Stomach (tissue), 9 donors: Measurements from ENCODE around the gene PIGBOS1. TPM values are rescaled to one million over a fixed set of nuclear protein-coding genes. Genes with fewer than 3 reads are reported as not detected.
"Not testable (repeated sequence)": the region's sequence is repeated elsewhere in the genome, so short reads cannot be mapped to it uniquely, and the experiment has no call there.

Experiments
- DNase-seq, 2 donors: peaks; one replicate each; pipeline versions ENCODE4 v3.0.0 to v3.0.0-alpha.2; 2013 to 2019
- H3K27ac ChIP-seq, 5 donors: fragments of 200-600 bp in 4 of 5; sonication (generic) in 4 of 5; one replicate each; pipeline ENCODE4 v1.5.1; 2013 to 2019; ENCODE audit warnings: mild to moderate bottlenecking in 1 of 5, moderate library complexity in 1 of 5
- H3K27me3 ChIP-seq, 3 donors: fragments of 200-600 bp; sonication (generic); one replicate each; pipeline ENCODE4 v1.5.1; 2017 to 2019; ENCODE audit warnings: mixed run types in 1 of 3
- H3K36me3 ChIP-seq, 4 donors: fragments of 200-600 bp; sonication (generic); 1 replicate in 3 of 4; 2 replicates in 1 of 4; pipeline ENCODE4 v1.5.1; 2016 to 2019
- H3K4me1 ChIP-seq, 4 donors: fragments of 200-600 bp; sonication (generic); one replicate each; pipeline ENCODE4 v1.5.1; 2016 to 2019
- H3K4me3 ChIP-seq, 4 donors: fragments of 200-600 bp; sonication (generic) in 3 of 4; one replicate each; pipeline ENCODE4 v1.5.1; 2016 to 2019; ENCODE audit warnings: mild to moderate bottlenecking in 1 of 4
- H3K9me3 ChIP-seq, 4 donors: fragments of 200-600 bp; sonication (generic); one replicate each; pipeline ENCODE4 v1.5.1; 2016 to 2019
- EP300 ChIP-seq: sonication (generic); formaldehyde crosslinking; IDR thresholded peaks from one replicate; pipeline ENCODE4 v1.6.1; 2017; ENCODE audit warnings: antibody characterized with exemption
- POLR2A ChIP-seq, 4 donors: fragments of 450-650 bp; IDR thresholded peaks; one replicate each; pipeline ENCODE4 v1.6.1; 2016; ENCODE audit warnings: antibody characterized with exemption in 4 of 4, control low read depth in 2 of 4, mild to moderate bottlenecking in 1 of 4, moderate library complexity in 1 of 4
- POLR2AphosphoS5 ChIP-seq, 3 donors: sonication (generic); formaldehyde crosslinking; IDR thresholded peaks; one replicate each; pipeline ENCODE4 v1.6.1; 2016; ENCODE audit warnings: antibody characterized with exemption in 3 of 3
- WGBS, 5 donors: extraction: QIAGEN DNeasy Blood & Tissue Kit in 3 of 5; methylation state at CpG; one replicate each; pipeline versions ENCODE4 v1.1.5 to v1.1.7; 2013 to 2018; 5-methylcytosine and 5-hydroxymethylcytosine counted together
- intact Hi-C: fragments of 100-400 bp; cut with DNase I; formaldehyde crosslinking; loops from one replicate; pipeline ENCODE4 v1.15.1; 2023; ENCODE audit warnings: low total_unique reads
- polyA plus RNA-seq, 3 donors: library from polyadenylated mRNA; stranded (reverse); fragments of 200-250 nt; gene quantifications; one replicate each; pipeline ENCODE4 v1.2.3, GENCODE V29; 2013
- total RNA-seq, 5 donors: library from RNA; depleted of rRNA; stranded (reverse); fragments of >200 nt; gene quantifications; one replicate each; pipeline versions ENCODE4 v1.1.0 to v1.2.3, GENCODE V29; 2014 to 2016
- TF ChIP-seq, protein P1 (sequence below), 7 experiments: fragments of 450-650 bp in 4 of 7; fragments of 200-600 bp in 3 of 7; sonication (generic) in 3 of 7; IDR thresholded peaks; one replicate each; pipeline ENCODE4 v1.5.1; 2016 to 2019; ENCODE audit warnings: antibody characterized with exemption in 7 of 7, control low read depth in 2 of 7, mild to moderate bottlenecking in 1 of 7
- donor health status: healthy with polysubstance abuse.
- donor health status: Bipolar disorder and iron deficiency.
- donor health status: healthy.

Gene PIGBOS1
- total and polyA plus RNA-seq, 8 donors = 7.0 to 28.8 (median 12.2) TPM

DNA sequence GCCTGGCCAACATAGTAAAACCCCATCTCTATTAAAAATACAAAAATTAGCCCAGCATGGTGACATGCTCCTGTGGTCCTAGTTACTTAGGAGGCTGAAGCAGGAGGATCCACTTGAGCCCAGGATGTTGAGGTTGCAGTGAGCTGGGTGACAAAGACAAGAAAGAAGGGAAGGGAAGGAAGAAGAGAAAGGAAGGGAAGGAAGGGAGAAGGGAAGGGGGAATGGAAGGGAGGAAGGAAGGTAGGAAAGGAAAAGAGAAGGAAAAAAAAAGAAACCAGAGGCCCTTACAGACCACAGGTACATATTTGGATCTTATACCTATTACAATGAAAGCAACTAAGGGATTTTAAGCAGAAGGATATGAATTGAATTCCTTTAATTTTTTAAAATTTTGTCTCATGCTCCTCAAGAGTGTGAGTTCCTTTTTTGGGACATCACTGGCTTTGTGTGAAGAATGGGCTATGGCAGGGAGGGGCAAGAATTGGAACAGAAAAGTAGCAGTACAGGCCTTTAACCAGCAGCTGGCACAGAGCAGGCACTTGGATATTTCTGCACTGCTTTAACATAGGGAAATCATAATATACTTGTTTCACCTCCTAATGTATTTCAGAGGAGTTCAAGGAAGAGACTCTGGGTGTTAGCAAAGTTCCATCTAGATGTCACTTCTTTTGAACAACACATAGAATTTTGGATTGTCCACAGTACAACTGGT is 37.2 kb downstream of the PIGBOS1 start:
- Histone ChIP-seq H3K4me3 (no peak overlapping the region), H3K27me3 (no peaks in the 10 kb centered on the region), H3K27ac (peak overlapping the region in 4 of 5 donors; percentile 74 to 95 (median 79)), H3K36me3 (no peaks in the 10 kb centered on the region), H3K9me3 (no peaks in the 10 kb centered on the region), H3K4me1 (peaks cover 51 to 93% (median 69%) of the 10 kb centered on the region in 4 donors)
- DNase-seq = no peak
- intact Hi-C loops = no loop called here
- no peak for TF ChIP-seq POLR2AphosphoS5 (IDR thresholded peaks at IDR 0.05)
- no peak for TF ChIP-seq EP300
- TF ChIP-seq, protein P1, sequence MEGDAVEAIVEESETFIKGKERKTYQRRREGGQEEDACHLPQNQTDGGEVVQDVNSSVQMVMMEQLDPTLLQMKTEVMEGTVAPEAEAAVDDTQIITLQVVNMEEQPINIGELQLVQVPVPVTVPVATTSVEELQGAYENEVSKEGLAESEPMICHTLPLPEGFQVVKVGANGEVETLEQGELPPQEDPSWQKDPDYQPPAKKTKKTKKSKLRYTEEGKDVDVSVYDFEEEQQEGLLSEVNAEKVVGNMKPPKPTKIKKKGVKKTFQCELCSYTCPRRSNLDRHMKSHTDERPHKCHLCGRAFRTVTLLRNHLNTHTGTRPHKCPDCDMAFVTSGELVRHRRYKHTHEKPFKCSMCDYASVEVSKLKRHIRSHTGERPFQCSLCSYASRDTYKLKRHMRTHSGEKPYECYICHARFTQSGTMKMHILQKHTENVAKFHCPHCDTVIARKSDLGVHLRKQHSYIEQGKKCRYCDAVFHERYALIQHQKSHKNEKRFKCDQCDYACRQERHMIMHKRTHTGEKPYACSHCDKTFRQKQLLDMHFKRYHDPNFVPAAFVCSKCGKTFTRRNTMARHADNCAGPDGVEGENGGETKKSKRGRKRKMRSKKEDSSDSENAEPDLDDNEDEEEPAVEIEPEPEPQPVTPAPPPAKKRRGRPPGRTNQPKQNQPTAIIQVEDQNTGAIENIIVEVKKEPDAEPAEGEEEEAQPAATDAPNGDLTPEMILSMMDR (IDR thresholded peaks at IDR 0.05) = no peak
- no peak for TF ChIP-seq POLR2A (IDR thresholded peaks at IDR 0.05)

DNA sequence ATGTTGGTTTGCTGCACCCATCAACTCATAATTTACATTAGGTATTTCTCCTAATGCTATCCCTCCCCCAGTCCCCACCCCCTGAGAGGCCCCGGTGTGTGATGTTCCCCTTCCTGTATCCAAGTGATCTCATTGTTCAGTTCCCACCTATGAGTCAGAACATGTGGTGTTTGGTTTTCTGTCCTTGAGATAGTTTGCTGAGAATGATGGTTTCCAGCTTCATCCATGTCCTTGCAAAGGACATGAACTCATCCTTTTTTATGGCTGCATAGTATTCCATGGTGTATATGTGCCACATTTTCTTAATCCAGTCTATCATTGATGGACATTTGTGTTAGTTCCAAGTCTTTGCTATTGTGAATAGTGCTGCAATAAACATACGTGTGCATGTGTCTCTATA is 38.3 kb downstream of the PIGBOS1 start:
- H3K4me1 ChIP-seq = peaks cover 43 to 93% (median 67%) of the 10 kb centered on the region in 4 donors
- H3K36me3 ChIP-seq, H3K4me3 ChIP-seq, H3K9me3 ChIP-seq, intact Hi-C loops, DNase-seq, H3K27me3 ChIP-seq: not testable (repeated sequence)
- WGBS, 5 donors = 75 to 92% (median 82%) methylated on average over 2 of the region's 2 CpGs
- H3K27ac ChIP-seq = peak overlapping the region in 3 of 5 donors; percentile 48 to 95 (median 76)

- Histone ChIP-seq H3K36me3 (no peaks in the 10 kb centered on the region), H3K4me1 (peaks cover 43 to 93% (median 63%) of the 10 kb centered on the region in 4 donors), H3K27me3 (no peaks in the 10 kb centered on the region), H3K27ac (peak overlapping the region in 4 of 5 donors; percentile 48 to 95 (median 68)), H3K4me3 (no peak overlapping the region), H3K9me3 (no peaks in the 10 kb centered on the region)
- TF ChIP-seq POLR2A (IDR thresholded peaks at IDR 0.05) = no peak
- TF ChIP-seq, protein P1 (IDR thresholded peaks at IDR 0.05) = no peak
- TF ChIP-seq EP300 = no peak
- TF ChIP-seq POLR2AphosphoS5 (IDR thresholded peaks at IDR 0.05) = peak in 1 of 3 donors; percentile 50
- no peak for DNase-seq
- intact Hi-C loops = no loop called here
- 45 to 61% (median 53%) methylated on average over 4 of the region's 4 CpGs for WGBS, 5 donors
These were observed 39.1 kb downstream of the PIGBOS1 start for GRCh38 chr15:55279746-55280351.

DNA sequence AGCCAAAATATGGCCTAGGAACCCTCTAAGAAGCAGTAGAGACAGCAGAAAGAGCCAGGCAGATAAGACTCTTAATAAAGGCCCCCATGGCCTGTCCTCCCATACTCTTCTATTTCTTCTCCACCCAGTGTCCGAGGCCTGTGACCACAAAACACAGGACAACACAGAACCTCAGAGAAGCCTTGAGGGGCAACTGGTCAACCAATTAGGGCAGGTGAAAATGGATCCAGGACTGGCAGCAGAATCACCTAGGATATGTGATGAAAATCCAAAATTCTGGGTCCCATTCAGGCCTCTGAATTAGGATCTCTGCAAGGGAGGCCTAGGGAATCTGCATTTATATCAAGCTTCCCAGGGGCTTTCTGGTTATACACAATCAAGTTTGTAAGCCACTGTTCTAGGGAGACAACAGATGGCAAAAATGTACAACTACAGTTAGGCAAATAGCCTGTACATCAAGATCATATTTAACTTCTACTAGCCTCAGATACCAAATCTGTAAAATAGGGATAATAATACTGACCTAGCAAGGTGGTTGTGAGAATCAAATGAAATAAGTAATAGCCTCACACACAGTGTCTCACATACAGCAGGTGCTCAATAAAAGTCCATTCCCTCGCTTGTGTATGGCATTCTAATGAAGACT is 39.7 kb downstream of the PIGBOS1 start:
- Histone ChIP-seq H3K4me1 (peaks cover 43 to 86% (median 59%) of the 10 kb centered on the region in 4 donors), H3K27me3 (no peaks in the 10 kb centered on the region), H3K36me3 (no peaks in the 10 kb centered on the region), H3K9me3 (no peaks in the 10 kb centered on the region), H3K4me3 (no peak overlapping the region), H3K27ac (peak overlapping the region; percentile 48 to 95 (median 64))
- WGBS, 5 donors = 75 to 89% (median 84%) methylated on average over 2 of the region's 2 CpGs
- TF ChIP-seq POLR2A (IDR thresholded peaks at IDR 0.05) (no peak), POLR2AphosphoS5 (IDR thresholded peaks at IDR 0.05) (no peak), EP300 (no peak)
- TF ChIP-seq, protein P1 (IDR thresholded peaks at IDR 0.05) = no peak
- no peak for DNase-seq
- intact Hi-C loops = no loop called here
